GM10847 (cell line): ENCODE measurements around the gene EVA1C.

Experiments
- POLR2A ChIP-seq: IDR thresholded peaks from 2 replicates; pipeline ENCODE4 v1.6.1; 2011; ENCODE audit not compliant: insufficient read length; ENCODE audit errors: extremely low read depth

Gene EVA1C

DNA sequence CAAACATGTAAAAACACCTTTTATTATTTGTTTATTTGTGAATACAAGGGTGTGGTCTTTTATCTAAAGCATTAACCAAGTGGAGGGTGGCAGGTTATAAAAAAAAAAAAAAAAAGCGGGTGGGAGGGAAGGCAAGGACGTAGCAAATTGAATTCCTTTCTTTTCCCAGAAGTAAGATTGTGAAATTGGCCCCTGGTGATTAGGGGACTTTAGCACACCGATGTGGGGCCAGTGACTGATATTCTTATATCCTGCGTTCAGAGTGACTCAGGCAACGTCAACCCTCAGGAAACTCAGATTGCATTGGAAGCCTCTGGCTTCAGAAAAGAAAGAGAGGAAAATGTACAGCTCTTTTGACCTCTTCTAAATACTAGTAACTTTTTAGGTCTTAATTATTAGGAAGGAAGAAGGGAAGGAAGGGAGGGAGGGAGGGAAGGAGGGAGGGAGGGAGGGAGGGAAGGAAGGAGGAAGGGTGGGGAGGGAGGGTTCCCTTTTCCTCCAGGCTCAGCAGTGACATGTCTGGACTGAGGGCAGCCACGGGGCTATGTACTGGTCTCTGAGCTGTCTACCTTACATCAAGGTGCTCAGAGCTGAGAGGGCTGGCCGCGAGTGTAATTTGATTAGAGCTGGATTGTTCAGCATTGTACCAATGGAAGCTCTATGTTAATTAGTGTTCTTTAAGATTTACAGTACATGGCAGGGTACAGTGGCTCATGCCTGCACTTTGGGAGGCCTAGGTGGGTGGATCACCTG, 30.2 kb downstream of the EVA1C start:
- no peak for TF ChIP-seq POLR2A

DNA sequence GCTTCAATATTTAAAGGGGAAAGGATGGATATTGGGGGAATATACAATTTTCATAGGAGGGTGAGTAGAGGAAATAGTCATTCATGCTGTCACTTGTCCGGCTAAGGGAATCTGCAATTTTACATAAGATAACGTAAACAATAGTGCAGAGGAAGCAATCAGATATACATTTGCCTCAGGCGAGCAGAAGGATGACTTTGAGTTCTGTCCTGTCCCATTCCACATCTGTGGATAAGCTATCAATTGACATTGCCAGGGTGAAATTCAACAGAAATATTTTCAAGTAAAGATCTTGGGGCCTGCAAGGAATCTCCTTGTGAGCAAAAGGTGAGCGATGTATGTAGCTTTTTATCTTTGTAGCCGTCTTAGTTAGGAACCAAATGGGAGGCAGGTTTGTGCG, 32.6 kb downstream of the EVA1C start:
- no peak for TF ChIP-seq POLR2A

DNA sequence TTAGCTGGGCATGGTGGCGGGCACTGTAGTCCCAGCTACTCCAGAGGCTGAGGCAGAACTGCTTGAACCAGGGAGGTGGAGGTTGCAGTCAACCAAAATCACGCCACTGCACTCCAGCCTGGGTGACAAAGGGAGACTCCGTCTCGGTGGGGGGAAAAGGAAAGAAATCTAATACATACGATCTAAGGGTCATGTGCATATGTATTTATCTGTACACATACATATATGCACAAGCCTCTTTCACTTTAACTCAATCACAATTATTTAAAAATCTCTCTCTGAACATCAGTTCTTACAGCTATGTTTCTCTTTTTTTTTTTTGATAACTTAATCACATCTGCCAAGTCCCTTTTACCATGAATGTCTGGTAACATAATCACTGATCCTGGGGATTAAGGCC, 34.7 kb downstream of the EVA1C start:
- TF ChIP-seq POLR2A, result no peak

DNA sequence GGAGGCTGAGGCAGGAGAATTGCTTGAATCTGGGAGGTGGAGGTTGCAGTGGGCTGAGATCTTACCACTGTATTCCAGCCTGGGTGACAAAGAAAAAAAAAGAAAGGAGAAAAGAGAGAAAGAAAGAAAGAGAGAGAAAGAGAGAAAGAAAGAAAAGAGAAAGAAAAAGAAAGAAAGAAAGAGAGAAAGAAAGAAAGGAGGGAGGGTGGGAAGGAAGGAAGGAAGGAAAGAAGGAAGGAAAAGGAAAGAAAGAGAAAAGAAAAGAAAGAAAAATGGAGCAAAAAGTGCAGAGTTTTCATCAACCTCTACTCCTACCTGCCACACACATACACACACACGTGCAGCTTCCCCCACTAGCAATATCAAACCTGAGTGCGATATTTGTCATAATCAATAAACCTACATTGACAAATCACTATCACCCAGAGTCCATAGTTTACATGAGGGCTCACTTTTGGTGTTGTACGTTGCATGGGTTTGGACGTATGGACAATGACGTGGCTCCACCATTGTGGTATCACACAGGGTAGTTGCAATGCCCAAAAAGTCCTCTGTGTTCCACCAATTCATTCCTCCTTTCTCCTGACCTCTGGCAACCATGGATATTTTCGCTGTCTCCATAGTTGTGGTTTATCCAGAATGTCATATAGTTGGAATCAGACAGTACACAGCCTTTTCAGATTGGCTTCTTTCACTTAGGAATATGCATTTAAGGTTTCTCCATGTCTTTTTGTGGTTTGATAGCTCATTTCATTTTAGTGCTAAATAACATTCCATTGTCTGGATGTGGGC, 36.5 kb downstream of the EVA1C start:
- TF ChIP-seq POLR2A, result no peak

DNA sequence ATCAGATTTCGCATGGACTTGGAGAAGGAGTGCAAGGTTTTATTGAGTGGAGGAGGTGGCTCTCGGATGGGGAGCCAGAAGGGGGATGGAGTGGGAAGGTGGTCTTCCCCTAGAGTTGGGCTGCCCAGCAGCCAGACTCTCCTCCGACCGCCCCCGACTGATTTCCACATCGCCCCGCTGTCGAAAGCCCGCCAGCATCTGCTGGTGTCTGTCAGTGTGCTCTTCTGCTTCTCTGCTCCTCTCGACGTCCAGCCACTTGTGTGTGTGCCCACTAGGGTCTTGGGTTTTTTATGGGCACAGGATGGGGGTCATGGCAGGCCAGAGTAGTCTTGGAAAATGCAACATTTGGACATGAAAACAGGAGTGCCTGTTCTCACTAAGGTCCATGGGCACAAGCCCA, 40.1 kb downstream of the EVA1C start:
- TF ChIP-seq POLR2A, result no peak

DNA sequence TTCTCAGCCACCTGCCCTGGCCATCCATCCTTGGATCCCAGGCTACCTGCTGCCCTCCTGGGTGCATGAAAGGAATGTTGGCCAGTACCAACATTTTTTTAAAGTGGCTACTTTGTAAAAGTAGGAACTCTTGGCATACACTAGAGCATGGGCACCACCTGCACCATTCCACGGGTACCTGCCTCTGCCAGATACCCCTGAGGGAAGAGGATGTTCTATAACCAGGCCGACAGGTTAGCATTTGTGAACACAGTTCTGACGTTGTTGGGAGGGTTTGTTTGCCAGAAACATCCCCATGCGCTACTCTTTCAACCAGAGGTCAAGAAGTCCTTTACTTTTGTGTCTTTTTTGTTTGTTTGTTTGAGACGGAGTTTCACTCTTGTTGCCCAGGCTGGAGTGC, 43.0 kb downstream of the EVA1C start:
- no peak for TF ChIP-seq POLR2A

DNA sequence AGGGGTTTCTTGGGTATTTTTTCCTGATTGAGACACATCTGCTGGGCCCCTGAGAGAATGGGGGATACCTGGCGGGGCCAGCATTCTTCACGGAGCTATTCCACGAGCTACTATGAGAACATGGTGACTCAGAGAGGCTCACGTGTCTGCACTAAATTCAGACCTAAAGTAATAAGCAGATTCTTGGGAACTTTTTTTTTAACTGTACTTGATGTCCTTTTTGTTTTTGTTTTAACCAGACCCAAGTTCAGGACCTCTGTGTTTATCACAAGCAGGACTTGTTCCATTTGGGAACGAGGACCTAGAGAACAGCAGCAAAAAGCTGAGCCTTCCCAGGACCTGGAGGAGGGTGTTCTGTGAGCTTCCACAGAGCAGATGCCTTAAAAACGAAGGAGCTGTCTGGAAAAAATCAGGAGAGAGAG, 44.0 kb downstream of the EVA1C start:
- TF ChIP-seq POLR2A, result no peak

DNA sequence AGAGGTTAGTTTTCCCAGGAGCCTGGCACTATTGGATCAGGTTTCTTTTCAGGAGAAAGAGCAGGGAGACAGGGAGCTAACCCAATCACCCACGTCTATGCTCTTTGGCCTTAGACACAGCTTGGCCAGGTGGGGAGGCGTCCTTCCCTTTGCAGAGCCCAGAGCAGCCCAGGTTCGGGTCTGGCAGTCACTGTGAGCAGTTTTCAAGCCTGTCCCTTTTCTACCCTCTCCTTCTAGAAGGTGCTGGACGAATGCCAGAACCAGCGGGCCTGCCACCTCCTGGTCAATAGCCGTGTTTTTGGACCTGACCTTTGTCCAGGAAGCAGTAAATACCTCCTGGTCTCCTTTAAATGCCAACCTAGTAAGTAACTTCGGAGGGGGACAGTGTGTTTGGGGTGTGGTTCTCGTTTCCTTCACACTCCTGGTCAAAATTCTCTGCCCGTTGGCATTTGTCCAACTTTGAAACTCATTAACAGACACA, 44.9 kb downstream of the EVA1C start:
- no peak for TF ChIP-seq POLR2A

DNA sequence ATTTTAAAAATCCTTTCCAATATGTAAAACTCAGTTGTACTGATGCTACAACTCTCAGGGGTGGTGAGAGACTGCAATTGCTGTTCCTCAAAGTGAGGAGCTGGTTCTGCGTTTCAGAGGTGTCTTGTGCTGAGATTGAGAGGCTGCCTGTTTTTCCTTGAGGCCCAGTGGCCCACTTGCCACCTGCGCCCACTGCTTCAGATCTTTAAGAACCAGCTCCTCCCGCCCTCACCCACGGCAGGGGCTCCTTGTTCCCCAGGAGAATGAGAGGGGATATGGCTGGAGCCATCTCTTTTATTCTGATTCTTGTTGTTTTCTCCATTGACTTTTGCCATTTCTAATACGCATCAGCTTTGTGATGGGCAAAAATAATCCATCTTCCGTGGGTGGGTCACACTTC, 45.5 kb downstream of the EVA1C start:
- TF ChIP-seq POLR2A, result no peak

DNA sequence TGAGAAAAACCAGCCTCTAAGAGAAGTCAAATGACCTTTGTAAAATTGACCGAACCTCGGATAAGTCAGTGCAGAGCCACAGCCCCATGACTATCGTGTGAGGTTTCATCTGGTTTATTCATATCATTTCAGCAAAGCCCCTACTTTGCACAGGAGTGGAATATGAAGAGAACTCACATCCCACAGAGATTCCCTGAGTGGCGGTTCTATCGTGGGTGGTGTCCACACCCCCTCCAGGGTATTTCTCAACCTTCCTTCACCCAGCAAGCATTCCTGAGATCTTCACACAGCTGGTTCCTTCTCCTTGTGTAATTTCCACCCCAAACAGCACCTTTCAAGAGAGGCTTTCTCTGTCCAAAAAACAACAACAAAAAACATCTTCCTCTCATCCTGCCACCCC, 47.5 kb downstream of the EVA1C start:
- TF ChIP-seq POLR2A, result no peak

DNA sequence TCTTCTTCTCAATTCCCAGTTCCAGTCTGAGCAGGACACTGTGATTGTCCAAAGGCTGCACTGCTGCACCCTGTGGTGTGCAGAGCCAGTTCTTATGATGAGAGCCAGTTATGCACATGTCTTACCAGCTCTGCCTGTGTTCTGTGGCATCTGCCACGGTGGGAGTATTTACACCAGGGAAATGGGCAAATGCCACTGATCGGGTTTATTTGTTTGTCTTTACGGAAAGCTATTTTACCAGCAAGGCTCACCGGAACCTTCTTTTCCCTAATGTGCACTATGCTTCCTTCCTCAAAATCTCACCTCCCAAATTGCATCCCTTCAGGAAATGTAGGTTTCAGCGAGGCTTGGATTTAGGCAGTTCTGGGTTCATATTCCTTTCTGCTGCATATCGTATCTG, 49.0 kb downstream of the EVA1C start:
- TF ChIP-seq POLR2A, result no peak

DNA sequence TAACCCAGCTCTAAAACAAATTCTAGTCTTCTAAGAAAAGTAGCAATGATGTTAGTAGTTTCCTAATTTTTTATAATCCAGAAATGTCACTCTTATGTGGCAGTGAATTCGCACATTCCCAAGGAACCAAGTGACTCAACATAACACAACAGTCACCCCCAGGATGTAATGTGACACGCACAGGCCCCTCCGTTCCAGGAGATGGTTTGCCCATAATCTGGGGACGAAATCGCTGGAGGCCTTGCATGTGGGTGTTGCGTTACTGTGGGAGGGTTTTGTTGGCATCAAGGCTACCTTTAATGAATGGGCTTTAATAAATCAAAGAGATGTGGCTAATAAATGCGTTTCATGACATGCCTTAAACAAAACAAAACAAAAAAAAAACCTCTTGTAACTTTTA, 50.9 kb downstream of the EVA1C start:
- no peak for TF ChIP-seq POLR2A

DNA sequence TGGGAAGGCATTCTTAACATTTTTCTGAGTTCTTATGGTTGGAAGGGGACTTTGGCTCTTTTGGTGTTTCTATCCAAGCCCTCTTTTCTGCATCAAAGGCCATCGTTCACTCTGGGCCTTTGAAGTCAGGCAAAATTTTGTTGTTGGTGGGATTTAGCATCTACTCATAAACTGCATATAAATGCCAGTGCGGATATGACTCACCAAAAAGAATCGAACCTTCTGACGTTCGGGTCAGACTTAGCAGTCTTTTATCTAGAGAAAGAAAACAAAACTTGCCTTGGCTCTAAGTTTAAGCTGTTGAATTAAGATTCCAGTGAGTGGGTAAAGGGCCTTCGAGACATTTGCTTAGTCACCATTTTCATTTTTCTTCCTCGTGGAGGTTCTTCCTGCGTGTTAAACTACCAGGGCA, 51.4 kb downstream of the EVA1C start:
- no peak for TF ChIP-seq POLR2A

DNA sequence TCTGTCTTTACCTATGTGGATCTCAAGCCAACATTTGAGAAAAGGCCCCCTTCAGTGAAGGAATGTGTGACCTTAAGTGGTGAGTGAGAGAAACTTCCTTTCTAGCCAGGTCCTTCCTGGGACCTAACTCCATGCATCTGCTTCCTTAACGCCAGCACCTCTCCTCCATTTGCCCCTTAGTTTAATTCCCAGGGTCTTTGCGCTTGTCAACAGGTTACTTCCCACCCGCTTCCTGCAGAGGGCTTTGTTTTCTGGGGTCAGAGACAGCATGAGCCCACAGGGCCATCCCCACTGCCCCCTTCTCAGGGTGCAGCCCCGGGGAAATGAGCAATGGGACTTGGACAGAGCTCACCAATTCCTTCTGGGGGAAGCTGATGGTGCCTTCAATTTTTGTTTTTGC, 54.8 kb downstream of the EVA1C start:
- no peak for TF ChIP-seq POLR2A

DNA sequence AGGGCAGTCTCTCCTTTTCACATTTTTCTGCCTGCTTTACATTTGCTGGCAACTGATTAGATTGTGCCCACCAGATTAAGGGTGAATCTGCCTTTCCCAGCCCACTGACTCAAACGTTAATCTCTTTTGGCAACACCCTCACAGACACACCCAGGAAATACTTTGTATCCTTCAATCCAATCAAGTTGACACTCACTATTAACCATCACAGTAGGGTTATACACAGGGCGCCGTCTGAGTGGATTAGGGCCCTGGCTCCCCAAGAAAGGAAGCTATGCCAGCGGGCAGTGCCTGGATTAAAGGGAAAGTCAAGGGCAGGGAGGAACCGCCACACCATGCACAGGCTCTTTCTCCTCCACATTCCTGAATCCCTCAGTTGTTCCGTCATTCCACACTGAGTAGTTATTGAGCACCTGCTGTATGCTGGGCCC, 56.2 kb downstream of the EVA1C start:
- no peak for TF ChIP-seq POLR2A

DNA sequence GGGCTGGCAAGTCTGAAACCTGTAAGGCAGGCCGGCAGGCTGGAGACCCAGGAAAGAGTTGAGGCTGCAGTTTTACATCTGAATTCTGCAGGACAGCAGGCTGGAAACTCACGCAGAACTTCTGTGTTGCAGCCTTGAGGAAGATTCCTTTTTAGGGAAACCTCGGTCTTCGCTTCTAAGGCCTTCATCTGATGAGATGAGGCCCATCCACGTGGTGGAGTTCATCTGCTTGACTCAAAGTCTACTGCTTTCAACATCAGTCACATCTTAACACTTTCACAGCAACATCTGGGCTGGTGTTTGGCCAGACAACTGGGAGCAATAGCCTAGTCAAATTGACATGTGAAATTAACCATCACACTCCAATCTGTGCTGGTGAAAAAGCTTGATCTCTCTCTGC, 57.1 kb downstream of the EVA1C start:
- TF ChIP-seq POLR2A, result no peak
